ENCODE data around the gene NFATC1.

The NFATC1 gene

DNA sequence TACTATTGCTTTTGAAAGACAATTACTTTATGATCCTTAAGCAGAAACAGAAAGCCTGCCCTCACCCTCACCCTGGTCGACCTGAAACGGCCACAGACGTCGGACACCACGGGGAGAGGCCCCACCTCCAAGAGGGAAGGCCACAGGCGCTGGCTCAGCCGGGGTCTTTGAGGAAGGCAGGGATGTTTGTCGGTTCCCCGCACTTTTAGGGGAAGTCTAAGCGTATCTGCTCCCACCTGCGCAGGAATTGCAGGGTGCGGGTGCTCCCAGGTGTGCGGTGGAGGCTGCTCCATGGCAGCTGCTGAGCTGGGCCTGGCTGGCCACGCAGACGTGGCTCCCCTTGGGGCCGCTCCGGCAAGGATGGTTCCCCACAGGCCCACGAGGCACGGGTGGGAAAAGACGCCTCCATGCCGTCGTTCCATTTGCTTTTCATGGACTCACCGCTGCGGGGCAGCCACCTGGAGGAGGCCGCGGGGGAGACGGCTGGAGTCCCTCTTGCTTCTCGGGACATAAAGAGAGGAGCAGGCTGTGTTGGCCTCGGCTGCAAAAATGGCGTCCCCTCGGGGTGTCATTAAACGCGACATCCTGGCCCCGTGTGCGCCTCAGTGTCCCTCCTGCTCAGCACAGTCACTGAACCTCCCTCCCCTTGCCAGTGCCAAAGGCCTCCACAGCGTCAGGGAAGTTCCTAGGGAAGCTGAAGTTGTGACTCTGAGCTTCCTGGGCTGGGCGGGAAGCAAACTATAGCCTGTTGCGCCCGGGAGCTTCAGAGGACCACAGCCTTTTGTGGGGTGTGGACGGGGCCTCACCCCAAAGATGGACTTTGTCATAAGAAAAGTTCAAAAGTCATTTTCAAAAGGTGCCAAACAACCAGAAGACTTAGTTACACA, 63.4 kb downstream of the NFATC1 start:
- no peak for FAIRE-seq

DNA sequence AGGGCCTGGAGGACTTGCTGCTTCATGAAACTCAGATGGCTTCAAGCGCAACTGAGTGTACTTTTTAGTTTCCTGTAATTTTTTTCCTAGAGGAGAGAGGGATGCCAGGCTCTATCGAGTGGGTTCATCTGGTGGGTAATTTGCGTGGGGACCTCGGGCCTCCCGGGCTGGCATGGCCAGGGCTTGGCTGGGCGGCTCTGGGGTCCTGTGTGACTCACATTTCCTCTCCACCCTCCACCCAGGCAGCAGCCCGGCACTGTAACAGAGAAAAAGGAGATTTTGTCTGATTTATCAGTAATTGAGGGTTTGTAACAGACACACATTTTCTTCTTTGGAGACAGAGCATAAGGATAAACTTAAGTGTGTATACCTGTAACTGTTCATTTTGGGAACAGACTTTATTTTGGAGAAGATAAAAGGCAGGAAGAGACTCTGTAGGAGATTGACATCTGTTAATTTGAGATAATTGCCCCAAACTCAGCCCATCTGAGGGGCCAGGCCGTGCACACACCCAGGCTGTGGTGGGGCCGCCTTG, 64.3 kb downstream of the NFATC1 start:
- FAIRE-seq = no peak

DNA sequence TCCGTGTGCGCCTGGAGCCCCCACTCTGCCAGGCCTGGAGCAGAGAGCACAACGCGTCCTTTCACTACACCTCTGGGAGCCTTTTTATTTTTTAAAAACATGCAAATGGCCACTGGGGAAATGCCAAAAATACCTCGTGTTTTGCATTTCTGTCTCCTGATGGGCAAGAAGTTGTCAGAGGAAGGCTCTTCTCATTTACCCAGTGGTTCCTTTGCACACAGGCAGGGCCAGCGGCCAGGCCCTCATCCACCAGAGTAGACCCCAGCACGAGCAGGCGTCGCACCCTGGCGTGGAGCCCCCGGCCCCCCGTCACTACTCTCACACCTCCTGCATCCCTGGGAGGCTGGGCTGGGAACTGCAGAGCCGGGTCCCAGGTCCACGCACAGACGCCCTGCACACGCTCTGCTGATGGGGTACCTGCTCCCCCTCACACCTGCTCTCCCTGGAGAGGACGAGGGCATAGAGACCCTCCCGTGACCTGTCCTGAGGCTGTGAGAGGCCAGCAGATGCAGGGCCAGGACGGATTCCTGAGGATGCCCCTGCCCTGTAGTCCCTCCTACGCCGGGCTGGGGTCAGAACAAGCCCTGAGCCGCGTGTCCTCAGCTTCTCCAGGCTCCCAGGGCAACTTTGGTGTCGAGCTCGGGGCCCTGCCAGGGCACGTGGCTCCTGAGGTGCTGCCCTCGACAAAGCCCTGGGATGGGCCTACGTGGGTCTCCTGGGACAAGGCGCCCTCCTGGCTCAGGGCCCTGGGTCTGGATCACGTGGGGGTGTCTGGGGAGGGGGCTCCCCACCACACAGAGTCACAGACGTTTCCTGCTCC, 65.0 kb downstream of the NFATC1 start:
- FAIRE-seq = no peak

DNA sequence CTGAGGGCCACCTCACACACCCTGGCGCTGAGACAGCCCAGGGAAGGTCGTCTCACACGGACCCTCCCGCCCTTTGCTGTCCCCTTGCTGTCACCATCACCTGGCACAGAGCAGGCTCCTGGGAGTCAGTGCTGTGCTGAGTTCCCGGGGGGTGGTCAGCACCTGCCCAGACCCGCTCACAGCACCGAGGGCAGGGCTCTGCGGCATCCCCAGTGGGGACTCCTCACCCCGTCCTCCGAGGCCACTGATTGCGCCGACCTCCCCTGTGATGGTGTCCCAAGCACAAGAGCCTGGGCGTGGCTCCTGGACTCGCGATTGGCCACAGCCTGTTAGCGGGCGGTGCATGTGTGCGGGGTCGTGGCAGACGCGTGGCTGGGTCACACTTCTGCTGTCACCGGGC, 65.9 kb downstream of the NFATC1 start:
- no peak for FAIRE-seq

DNA sequence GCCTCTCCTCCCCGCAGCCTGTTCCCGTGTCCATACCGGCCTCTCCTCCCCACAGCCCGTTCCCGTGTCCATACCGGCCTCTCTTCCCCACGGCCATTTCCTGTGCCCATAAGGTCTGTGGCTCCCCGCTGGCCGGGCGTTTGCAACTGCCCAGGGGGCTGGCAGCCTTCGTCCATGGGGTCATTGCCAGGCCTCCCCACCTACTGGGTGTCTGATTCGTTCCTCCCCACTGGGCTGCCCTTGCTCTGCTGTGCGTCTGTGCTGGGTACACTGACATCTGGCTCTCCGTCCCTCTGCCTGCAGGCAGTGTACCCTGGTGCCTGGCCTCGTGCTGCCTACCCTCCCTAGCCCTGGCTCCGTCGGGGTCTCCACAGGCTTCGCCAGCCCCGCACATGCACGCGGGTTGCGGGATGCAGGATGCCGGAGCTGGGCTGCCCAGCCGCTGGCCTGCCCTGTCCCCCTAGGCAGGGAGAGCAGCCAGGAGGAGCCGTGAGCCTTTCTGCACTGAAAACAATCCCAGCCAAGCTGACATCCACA, 67.8 kb downstream of the NFATC1 start:
- no peak for FAIRE-seq

DNA sequence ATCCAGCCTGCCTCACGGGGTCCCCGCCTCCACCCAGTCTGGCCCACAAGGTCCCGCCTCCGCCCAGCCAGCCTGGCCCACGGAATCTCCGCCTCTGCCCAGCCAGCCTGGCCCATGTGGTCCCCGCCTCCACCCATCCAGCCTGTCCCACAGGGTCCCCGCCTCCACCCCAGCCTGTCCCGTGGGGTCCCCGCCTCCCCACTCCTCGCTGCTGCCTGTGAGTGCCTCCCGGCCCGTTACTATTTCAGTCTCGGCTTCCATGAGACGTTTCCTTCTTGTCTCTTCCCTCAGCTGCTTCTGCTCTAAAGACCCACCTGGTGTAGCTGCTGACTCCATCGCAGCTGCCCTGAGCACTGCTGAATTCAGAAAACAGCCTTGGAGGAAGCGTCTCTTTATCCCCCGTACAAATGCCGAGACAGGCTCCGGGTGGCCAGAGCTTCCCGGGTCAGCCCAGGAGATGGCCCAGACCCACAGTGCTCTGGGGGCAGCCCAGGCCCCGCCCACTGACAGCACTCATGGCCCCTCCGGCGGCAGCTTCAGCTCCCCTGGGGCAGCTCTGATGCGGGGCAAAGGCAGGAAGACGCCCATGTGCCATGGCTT, 69.8 kb downstream of the NFATC1 start:
- no peak for FAIRE-seq

DNA sequence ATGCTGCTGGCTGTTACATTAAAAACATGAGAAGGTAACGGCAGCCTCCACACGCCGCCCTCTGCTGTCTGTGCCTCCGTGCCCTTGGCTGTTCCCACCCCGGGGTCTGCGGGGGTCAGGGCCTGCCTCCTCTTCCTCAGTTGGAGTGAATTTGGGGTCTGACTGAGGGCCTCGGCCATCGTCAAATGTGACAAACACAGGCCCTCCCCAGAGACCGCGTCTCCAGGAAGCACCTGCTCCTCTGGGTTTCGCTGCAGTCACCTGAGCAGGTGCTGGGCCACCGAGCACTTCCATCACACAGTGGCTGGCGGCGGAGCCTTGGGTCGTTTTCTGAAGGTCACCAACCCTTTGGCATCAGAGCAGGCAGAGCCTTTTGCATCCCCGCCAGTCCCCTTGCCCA, 70.9 kb downstream of the NFATC1 start:
- no peak for FAIRE-seq

DNA sequence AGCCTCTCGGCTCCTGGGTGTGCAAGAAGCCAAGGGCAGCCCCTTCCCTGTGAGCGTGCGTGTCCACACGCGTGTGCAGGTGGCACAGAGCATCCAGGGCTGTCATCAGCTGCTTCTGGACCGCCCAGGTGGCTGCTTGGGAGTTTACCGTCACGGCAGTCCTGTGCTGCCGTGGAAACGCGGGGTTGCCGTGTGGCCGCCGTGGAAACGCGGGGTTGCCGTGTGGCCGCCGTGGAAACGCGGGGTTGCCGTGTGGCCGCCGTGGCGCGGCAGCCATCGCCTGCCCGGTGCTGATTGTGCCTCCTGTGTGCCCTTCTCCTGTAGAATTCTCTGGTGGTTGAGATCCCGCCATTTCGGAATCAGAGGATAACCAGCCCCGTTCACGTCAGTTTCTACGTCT, 71.4 kb downstream of the NFATC1 start:
- no peak for FAIRE-seq

DNA sequence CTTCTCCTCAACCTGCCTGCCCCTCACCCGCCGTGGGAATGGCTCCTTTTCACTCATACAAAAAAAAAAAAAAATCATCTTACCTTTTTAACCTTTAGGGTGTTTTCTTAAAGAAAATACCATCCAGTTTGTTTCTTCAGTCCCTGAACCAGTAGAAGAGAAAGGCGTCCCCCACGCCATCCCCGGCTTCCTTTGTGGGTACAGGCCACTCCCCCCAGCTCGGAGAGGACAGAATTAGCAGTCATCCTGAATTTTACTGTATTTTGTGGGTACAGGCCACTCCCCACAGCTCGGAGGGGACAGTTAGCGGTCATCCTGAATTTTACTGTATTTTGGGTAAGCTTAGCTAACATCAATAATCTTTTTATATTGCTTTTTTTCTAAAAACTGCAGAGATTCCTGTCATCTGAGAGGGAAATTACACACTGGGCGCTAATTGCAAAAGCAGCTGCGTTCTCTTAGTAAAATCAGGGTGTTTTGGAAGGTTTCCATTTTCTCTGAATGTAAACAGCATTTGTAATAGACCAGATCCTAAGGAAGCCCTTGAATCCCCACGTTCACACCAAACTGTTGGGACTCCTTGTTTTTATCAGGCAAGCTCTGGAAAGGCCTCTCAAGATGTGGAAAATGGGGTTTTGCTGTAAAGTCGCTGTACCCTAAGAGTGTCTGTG, 72.5 kb downstream of the NFATC1 start:
- FAIRE-seq = no peak

DNA sequence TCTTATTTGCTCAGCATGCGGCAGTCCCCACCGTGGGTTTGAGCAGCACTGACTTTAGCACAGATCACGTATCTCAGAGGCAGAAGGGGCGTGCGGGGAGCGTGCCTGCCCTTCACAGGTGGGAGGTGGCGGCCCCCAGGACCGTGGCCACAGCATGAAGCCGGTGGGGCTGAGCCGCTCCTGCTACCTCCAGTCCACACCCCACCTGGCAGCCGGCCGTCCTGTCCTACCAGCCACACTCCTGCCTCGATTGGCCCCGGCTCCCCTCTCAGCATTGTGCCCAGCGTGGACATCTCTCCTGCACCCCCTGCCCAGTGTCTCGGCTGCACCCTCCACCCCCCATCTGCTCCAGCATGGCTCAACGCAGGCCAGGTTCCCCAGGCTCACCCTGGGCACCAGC, 73.6 kb downstream of the NFATC1 start:
- no peak for FAIRE-seq

DNA sequence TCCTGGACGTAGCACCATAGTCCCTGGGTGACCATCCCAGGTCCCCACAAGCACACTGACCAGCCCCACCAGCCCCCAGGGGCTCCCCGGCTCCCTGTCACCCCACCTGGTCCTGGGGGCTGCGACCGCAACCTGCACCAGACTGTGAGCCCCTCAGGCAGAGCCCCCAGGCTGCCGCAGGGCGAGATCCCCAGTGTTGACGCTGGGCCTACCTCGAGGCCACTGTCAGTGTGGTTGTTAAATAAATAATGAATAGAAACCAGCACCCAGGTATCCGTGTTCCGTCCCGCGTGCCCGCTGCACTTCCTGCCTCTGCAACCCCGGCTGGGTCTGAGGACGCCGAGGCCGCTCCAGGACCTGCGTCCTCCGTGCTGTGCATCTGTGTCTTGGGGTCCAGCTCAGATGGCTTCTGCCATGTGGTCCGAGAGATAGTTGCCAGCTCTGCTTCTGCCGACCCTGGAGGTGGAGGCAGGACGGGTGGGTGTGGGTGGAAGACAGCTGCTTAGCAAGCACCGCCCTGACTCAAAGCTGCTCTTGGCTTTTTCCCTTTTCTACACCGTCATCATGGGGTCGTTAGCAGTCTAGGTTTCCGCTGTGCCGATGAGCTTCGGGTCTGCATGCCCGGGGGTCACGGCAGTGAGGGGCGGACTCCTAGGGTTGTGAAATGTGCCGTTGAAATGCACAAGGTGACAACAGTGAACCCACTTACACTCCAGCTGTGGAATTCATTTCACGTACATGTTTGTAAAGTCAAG, 74.2 kb downstream of the NFATC1 start:
- no peak for FAIRE-seq

DNA sequence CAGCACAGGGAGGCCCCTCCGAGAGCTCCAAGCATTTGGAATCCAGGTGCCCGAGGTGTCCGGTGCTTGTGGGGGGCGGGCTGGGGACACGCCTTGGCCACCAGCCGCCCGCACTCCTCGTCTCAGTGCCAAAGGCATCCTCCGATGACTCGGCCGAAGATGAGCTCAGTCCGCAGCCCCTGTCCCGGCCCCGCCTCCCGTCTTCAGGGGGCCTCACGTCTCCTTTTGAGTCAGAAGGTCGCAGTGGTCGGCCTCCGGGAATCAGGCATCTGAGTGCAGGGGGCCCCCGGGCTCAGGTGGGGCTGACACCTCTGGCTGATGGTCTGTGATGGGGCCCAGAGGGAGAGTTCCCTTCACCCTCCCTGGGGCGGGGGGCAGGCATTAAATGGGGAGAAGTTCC, 74.8 kb downstream of the NFATC1 start:
- no peak for FAIRE-seq

DNA sequence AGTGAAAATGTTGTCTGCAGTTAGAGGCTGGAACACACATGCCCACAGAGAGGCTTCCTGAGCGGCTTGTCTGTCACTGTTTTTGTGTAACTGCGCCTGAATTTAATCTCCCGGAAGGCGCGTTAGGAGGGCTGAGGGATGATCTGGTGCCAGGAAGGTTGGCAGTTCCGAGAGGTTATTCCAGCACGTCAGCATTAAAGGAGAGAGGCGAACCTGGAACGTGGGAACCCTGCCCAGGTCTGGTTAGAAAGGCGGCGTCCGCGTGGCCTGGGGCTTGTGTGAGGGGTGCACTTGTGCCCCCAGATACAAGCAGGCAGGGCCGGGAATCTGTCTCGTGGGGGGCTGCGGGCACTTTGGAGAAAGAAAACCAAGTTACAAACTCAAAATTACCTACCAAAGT, 75.3 kb downstream of the NFATC1 start:
- FAIRE-seq = no peak

DNA sequence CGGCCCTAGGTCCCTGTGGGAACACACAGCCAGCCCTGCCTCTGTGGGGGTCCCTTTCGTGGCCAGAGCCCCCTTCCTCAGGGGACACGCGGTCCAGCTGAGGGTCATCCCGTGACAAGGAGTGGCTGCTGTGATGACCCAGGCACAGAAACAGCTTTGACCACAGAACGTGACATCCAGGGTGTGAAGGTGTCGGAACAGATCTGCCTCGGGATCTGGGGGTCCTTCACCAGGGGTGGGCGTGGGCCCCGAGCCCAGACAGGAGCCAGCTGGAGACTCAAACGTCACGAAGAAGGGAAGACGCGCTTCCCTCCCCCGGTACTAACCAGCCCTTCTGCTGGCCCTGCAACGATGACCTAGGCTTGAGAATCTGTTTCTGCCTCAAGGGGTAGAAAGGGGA, 75.9 kb downstream of the NFATC1 start:
- no peak for FAIRE-seq

DNA sequence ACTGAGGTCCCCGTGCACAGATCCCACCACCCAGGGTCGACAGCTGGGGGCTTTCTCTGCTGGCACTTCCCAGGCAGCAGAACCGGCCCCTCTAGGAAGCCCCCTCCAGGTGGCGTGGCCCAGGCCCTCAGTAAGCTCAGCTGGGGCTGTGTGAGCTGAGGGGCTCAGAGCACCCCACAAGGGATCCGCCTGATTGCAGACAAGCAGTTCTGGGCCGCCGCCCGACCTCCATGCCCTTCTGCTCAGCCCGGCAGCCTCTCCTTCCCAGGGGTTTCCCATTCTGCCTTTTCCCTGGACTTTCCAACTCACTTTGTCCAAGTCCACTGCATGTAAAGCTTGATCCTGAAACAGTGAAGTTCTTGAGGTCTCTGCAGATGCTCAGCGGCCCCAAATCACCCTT, 76.4 kb downstream of the NFATC1 start:
- FAIRE-seq = no peak

DNA sequence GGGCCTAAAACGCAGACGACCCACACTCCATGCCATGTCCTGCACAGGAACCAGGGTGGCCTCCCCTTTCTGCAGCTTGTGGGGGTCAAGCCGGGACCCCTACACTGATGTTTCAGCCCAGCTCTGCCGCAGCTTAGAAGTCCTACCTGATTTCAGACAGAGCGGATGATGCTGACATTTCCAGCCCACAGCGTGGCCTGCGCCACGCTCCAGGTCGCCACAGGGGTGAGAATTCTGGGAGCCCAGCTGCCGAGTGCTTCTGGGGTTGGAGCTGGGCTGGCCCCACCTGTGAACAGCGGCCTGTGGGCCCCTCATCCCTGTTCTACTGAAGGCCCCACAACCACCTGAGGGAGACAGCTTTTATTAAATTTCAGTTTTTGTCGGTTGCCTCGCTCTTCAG, 77.2 kb downstream of the NFATC1 start:
- no peak for FAIRE-seq

DNA sequence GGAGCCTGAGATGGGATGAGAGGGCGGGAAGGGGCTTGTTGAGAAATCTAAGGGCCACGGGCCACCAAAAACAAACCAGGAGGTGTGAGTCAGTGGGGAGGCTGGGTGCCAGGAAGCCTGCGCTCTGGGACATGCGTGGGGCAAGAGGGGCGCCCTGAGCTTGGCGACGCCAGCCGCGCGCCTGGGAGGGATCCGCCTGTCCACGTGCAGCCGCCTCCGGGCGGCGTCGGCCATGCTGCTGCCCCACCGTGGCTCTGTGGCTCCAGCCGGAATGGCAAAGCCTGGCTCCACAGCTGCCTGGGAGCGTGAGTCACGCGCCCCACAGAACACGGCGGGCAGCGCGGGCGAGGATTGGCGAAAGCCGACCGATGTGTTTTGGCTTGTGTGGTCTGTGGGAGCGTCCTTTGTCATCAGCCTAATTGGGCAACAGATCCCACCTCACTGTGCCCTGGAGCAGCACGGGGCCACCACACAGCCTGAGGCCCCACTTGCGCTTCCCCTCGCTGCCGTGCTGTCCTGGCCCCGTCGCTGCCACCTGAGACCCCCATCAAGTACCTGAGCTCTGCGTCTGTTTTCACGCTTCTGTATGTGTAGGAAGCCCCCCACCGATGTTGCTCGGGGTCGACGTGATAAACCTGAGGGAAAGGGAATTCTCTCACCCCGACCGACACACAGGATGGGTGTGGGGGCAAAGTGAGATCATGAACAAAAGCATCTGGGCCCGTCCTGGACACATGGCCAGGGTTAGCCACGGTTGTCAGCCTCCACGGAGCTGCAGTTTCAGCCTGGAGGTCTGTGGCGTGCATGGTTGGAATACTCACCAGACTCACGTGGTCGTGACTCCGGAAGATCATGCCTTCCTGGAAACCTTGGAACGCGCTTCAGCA, 80.5 kb downstream of the NFATC1 start:
- no peak for FAIRE-seq

DNA sequence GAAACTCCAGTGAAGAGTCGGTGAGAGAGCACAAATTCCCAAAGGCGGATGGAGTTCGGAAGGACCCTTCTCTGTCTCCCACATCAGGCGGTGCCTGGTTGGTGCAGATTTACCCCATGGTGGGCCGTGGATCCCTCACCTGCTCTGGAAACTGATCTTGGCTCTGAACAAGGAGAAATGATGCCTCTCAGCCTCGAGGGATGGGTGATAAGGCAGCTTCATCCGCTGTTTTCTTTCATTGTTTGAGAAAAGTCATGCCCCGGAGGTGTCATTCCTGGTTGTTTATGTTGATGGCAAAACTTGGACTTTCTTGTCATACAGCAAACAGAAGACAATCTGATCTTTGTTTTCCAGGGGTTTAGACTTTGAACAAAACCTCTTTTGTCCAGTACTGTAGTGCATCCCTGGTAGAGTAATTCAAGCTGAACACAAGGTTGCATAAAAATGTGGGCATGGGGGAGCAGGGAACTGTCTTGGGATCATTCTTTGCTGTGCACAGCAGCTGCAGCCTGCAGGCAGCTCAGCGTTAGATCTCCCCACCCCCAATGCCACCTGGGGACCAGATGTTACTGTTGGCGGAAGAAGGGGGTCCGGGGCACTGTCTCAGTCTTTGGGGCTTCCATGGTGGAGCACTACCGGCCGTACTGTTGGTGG, 81.3 kb downstream of the NFATC1 start:
- no peak for FAIRE-seq

DNA sequence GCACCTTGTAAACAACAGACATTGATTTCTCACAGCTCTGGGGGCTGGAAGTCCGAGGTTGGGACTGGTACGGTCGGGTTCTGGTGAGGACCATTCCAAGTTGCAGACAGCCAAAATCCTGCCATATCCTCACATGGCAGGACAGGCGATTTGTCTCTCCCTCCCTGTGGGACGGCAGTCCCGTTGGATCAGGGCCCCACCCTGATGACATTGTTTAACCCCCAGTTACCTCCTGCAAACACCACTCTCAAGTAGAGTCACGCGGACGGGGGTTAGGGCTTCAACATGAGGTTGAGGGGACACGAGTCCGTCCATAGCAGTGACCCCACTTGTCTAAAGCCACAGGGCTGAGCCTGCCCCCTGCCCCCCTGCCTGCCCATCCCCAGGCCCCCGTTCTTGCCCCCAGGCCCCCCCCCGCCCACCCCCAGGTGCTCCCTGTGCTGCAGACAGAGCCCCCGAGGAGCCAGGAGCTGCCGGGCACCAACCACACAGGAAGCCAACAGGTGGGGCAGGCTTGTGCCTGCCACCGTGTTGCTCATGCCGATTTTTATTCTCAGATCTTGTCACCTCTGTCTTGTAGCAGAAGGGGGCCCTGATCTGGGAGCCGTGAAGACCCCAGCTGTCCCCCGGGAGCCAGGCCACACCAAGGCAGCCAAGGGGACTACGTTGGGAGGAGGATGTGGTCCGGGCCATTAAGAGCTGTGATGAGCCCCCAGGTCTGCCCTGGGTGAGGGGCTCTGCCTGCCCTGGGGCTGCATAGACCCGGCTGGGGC, 82.2 kb downstream of the NFATC1 start:
- FAIRE-seq = no peak
